Osteocyte (in vitro differentiated cells): ENCODE results near the gene HTD2. TPM values are rescaled to one million over a fixed set of nuclear protein-coding genes. Genes with fewer than 3 reads are reported as not detected.

ENCODE experiments used
- DNase-seq: peaks from one replicate; pipeline ENCODE4 v3.0.0; 2021; ENCODE audit warnings: mixed read lengths; ENCODE audit not compliant: unreplicated experiment; ENCODE audit errors: extremely low spot score
- H3K27ac Mint-ChIP-seq: one replicate; pipeline ENCODE4 v1.8.0; 2021; ENCODE audit warnings: mild to moderate bottlenecking, mixed read lengths; ENCODE audit not compliant: unreplicated experiment
- H3K27me3 Mint-ChIP-seq: one replicate; pipeline ENCODE4 v1.8.0; 2021; ENCODE audit warnings: mixed read lengths; ENCODE audit not compliant: unreplicated experiment
- H3K36me3 Mint-ChIP-seq: one replicate; pipeline ENCODE4 v1.8.0; 2021; ENCODE audit warnings: mixed read lengths; ENCODE audit not compliant: unreplicated experiment
- H3K4me1 Mint-ChIP-seq: one replicate; pipeline ENCODE4 v1.8.0; 2021; ENCODE audit warnings: mixed read lengths; ENCODE audit not compliant: unreplicated experiment
- H3K4me3 Mint-ChIP-seq: one replicate; pipeline ENCODE4 v1.8.0; 2021; ENCODE audit warnings: mild to moderate bottlenecking, moderate library complexity, mixed read lengths; ENCODE audit not compliant: unreplicated experiment
- H3K9me3 Mint-ChIP-seq: one replicate; pipeline ENCODE4 v1.8.0; 2021; ENCODE audit warnings: mixed read lengths; ENCODE audit not compliant: unreplicated experiment
- CTCF ChIP-seq: fragments of 200-600 bp; sonication (generic); IDR thresholded peaks from 2 replicates; pipeline ENCODE4 v1.5.0; 2021; ENCODE audit warnings: antibody characterized with exemption, mild to moderate bottlenecking, moderate library complexity
- long read RNA-seq: library from polyadenylated mRNA; unstranded; transcript quantifications from one replicate; pipeline ENCODE4 v2.0.0, GENCODE V29; 2021
- total RNA-seq: library from RNA; stranded (reverse); gene quantifications from 2 replicates; pipeline ENCODE4 v1.2.1, GENCODE V29; 2021

HTD2 gene
- total RNA-seq, result 3.2 and 7.7 TPM in 2 replicates
- long read RNA-seq, transcript HTD2-201 (5 exons, 1,508 nt), result major isoform, 23 of 36 reads
- long read RNA-seq, transcript HTD2-206 (5 exons, 1,378 nt), result minor isoform, 11 of 36 reads
- long read RNA-seq, partial matches to known transcripts, result 2 of 36 reads
- long read RNA-seq, other reads (novel, unspliced or antisense), result 0 of 36 reads

- peak; percentile 99 for TF ChIP-seq CTCF
- H3K27me3 Mint-ChIP-seq, result peaks cover 17% of the 10 kb centered on the region
- H3K9me3 Mint-ChIP-seq, result no peaks in the 10 kb centered on the region
- peak; percentile 99 for DNase-seq
- H3K4me1 Mint-ChIP-seq, result peaks cover 27% of the 10 kb centered on the region
- H3K4me3 Mint-ChIP-seq, result peak within 1 kb of the TSS; percentile 97
- H3K27ac Mint-ChIP-seq, result peak within 1 kb of the TSS; percentile 100
- peaks cover 7% of the 10 kb centered on the region for H3K36me3 Mint-ChIP-seq
Measured at GRCh38 chr3:58305882-58306711, at the start of gene HTD2, which contains the start of gene RPP14. TSS of gene HTD2 (plus strand) at chr3:58306520. CDS start at chr3:58317614, 11,094 bp downstream. TSS of gene RPP14 (plus strand) at chr3:58306245. CDS start at chr3:58310330, 4,085 bp downstream.

- DNase-seq, result no peak
- no peak for TF ChIP-seq CTCF
- Mint-ChIP-seq H3K27me3 (no peaks in the 10 kb centered on the region), H3K4me3 (no peak overlapping the region), H3K4me1 (no peaks in the 10 kb centered on the region), H3K36me3 (peaks cover 11% of the 10 kb centered on the region), H3K9me3 (no peaks in the 10 kb centered on the region), H3K27ac (no peak overlapping the region)
Measured at GRCh38 chr3:58258392-58259055, 47.8 kb upstream of the HTD2 start.

- H3K36me3 Mint-ChIP-seq, result peaks cover 11% of the 10 kb centered on the region
- no peaks in the 10 kb centered on the region for H3K4me1 Mint-ChIP-seq
- no peaks in the 10 kb centered on the region for H3K27me3 Mint-ChIP-seq
- no peak overlapping the region for H3K4me3 Mint-ChIP-seq
- TF ChIP-seq CTCF, result no peak
- DNase-seq, result no peak
- no peaks in the 10 kb centered on the region for H3K9me3 Mint-ChIP-seq
- H3K27ac Mint-ChIP-seq, result no peak overlapping the region
Measured at GRCh38 chr3:58260261-58260731, 46.0 kb upstream of the HTD2 start.

GRCh38 chr3:58260733-58261132, 45.6 kb upstream of the HTD2 start:
- Mint-ChIP-seq H3K27me3 (no peaks in the 10 kb centered on the region), H3K4me3 (no peak overlapping the region), H3K36me3 (peaks cover 11% of the 10 kb centered on the region), H3K27ac (no peak overlapping the region), H3K4me1 (no peaks in the 10 kb centered on the region), H3K9me3 (no peaks in the 10 kb centered on the region)
- DNase-seq, result no peak
- no peak for TF ChIP-seq CTCF
